ENCODE results near the gene TBC1D9B. TPM values are rescaled to one million over a fixed set of nuclear protein-coding genes. Genes with fewer than 3 reads are reported as not detected.

Gene TBC1D9B
- total RNA-seq, 1 donor from 2014 or later = 128 TPM

DNA sequence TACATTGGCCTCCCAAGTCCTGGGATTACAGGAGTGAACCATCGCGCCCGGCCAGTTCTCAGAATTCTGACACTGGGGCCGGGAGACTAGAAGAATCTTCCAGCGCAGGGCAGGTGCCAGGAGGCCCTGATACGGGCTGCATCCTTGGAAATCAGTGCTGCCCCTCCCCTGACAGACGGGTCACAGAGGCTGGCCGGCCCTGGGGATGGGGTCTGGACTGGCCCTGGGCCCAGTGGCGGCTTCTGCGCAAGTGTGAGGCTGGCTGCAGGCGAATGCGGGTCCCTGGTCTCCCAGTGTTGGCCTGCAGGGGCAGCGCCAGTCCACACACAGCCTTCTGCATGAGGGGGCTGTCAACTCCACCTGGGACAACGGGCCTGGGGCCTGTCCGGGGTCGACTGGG lies 831 bp upstream of the TBC1D9B start:
- Mint-ChIP-seq H3K4me1 (ENCODE audit: low read depth) (peaks cover 3% of the 10 kb centered on the region), H3K9me3 (ENCODE audit: low read depth) (no peaks in the 10 kb centered on the region), H3K36me3 (ENCODE audit: insufficient read depth) (peaks cover 7% of the 10 kb centered on the region), H3K27me3 (peaks cover 8% of the 10 kb centered on the region), H3K4me3 (ENCODE audit: low read depth) (peak overlapping the region; percentile 68), H3K27ac (no peak overlapping the region)
- TF ChIP-seq, protein P1, sequence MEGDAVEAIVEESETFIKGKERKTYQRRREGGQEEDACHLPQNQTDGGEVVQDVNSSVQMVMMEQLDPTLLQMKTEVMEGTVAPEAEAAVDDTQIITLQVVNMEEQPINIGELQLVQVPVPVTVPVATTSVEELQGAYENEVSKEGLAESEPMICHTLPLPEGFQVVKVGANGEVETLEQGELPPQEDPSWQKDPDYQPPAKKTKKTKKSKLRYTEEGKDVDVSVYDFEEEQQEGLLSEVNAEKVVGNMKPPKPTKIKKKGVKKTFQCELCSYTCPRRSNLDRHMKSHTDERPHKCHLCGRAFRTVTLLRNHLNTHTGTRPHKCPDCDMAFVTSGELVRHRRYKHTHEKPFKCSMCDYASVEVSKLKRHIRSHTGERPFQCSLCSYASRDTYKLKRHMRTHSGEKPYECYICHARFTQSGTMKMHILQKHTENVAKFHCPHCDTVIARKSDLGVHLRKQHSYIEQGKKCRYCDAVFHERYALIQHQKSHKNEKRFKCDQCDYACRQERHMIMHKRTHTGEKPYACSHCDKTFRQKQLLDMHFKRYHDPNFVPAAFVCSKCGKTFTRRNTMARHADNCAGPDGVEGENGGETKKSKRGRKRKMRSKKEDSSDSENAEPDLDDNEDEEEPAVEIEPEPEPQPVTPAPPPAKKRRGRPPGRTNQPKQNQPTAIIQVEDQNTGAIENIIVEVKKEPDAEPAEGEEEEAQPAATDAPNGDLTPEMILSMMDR (IDR thresholded peaks at IDR 0.05; ENCODE audit: unreplicated experiment) = peak; percentile 43
- DNase-seq (ENCODE audit: low spot score, unreplicated experiment) = peak; percentile 28

DNA sequence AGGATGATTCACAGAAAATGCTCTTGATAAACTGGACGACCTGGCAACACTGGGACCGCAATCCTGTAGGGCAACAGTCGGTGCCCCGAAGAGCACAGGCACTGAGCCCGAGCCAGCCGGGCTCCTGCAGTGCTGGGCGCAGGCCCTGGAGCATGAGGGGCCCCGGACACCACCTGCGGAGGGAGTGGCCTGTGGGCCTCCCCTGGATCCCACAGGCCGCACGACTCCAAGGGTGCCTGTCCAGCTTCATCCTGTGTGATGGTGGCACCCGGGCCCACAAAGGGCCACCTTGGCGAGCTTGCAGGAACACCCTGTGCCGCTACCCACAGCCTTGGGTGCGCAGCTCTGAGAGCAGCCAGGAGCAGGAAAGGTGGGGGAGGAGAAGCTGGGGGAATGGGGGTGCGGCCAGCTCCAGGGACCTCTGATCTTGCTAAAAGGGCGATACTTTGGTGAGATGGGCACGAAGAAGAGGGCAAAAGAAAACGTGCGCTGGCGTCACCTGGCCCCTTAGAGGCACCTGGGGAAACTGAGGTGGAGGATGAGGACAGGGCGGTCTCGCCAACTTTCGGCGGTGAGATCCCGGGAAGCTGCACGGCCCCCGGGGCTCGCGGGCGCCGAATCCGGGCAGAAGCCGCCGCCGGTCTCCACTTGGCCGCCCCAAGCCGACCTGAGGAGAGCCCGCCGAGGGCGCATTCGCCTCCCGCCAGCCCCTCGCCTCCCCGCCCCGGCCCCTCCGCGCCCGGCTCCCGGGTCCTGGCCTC lies 722 bp downstream of the TBC1D9B start:
- TF ChIP-seq, protein P1 (IDR thresholded peaks at IDR 0.05; ENCODE audit: unreplicated experiment) = no peak
- Mint-ChIP-seq H3K9me3 (ENCODE audit: low read depth) (no peaks in the 10 kb centered on the region), H3K4me1 (ENCODE audit: low read depth) (peaks cover 3% of the 10 kb centered on the region), H3K36me3 (ENCODE audit: insufficient read depth) (peaks cover 7% of the 10 kb centered on the region), H3K4me3 (ENCODE audit: low read depth) (peak overlapping the region; percentile 83), H3K27ac (peak overlapping the region; percentile 45), H3K27me3 (peaks cover 8% of the 10 kb centered on the region)
- DNase-seq (ENCODE audit: low spot score, unreplicated experiment) = peak; percentile 14

DNA sequence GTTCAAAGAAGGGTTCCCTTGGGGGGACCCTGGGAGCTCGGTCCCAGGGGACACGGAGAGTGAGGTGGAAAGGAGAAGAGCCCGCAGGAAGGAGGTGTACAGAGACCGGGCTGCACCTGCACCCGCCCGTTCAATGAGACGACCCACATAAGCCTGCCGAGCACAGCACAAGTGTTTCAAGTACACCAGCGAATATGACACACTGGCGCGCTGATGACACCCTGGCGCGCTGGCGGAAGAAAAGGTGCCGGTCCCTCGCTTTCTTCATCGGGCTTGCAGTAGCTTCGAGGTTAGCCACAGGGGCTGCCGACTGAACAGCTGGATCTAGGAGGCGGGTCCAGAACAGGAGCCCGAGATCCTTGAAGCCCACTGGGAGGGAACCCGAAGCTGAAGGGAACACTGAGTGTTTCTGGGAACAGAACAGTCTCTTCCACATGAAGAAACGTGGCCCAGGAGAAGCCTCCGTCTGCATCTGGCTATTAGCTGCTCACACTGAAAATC lies 1.4 kb downstream of the TBC1D9B start:
- peaks cover 3% of the 10 kb centered on the region for H3K4me1 Mint-ChIP-seq (ENCODE audit: low read depth)
- H3K36me3 Mint-ChIP-seq (ENCODE audit: insufficient read depth) = peaks cover 7% of the 10 kb centered on the region
- H3K27ac Mint-ChIP-seq = no peak overlapping the region
- DNase-seq (ENCODE audit: low spot score, unreplicated experiment) = no peak
- H3K27me3 Mint-ChIP-seq = peaks cover 8% of the 10 kb centered on the region
- H3K4me3 Mint-ChIP-seq (ENCODE audit: low read depth) = peak overlapping the region; percentile 83
- TF ChIP-seq, protein P1 (IDR thresholded peaks at IDR 0.05; ENCODE audit: unreplicated experiment) = no peak
- H3K9me3 Mint-ChIP-seq (ENCODE audit: low read depth) = no peaks in the 10 kb centered on the region

DNA sequence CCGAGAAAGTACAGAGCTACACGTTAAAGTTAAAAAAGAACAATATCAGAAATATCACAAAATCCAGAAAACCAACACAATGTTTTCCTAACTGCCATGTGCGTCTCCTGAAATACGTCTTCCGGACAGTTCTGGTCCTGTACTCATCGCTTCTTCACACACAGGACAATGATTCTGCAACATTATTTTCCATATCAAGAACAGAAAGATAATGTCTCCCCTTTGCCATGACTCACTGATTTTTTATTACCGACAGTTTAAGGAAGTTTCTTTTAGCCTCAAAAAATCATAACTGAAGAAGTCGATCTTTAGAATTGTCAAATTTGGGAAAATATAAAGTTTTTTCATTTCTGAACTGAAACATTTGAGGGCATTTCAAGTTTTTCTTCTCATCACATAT lies 2.5 kb downstream of the TBC1D9B start:
- no peak for DNase-seq (ENCODE audit: low spot score, unreplicated experiment)
- peaks cover 8% of the 10 kb centered on the region for H3K27me3 Mint-ChIP-seq

DNA sequence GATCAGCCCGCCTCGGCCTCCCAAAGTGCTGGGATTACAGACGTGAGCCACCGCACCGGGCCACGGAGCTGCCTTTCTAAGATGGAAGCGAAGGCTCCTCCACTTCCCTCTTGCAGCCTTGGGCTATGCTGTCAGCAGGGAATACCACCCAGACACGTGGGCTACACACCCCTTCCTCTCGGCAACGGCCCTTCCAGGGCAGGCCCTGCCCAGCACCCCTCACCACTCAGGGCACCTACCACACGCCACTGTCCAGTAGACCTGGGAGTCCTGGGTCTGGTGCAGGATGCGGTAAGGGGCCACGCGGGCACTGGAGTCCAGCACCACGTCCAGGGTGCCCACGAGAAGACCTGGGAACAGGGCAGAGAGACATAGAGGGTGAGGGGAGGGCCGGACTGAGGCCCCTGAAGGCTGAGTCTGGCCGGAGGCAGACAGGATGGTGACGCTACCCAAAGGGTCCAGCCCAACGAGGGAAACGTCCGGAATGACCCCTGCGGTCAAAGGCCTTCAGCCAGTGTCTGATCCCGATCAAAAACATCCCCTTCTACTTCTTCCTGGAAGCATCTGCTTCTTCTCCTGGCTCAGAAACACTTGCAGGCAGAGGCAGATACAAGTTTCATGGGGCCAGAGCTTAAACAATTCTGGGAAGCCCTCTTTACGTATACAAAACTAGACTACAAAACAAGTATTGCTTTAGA lies 3.1 kb downstream of the TBC1D9B start:
- H3K27me3 Mint-ChIP-seq = peaks cover 4% of the 10 kb centered on the region
- H3K9me3 Mint-ChIP-seq (ENCODE audit: low read depth) = no peaks in the 10 kb centered on the region
- no peak overlapping the region for H3K27ac Mint-ChIP-seq
- H3K4me3 Mint-ChIP-seq (ENCODE audit: low read depth) = no peak overlapping the region
- DNase-seq (ENCODE audit: low spot score, unreplicated experiment) = no peak
- H3K4me1 Mint-ChIP-seq (ENCODE audit: low read depth) = peaks cover 3% of the 10 kb centered on the region
- peaks cover 7% of the 10 kb centered on the region for H3K36me3 Mint-ChIP-seq (ENCODE audit: insufficient read depth)
- TF ChIP-seq, protein P1 (IDR thresholded peaks at IDR 0.05; ENCODE audit: unreplicated experiment) = no peak

More for the DNA sequence above, 2.5 kb downstream of the TBC1D9B start:
- Mint-ChIP-seq H3K9me3 (ENCODE audit: low read depth) (no peaks in the 10 kb centered on the region), H3K27ac (no peak overlapping the region), H3K4me1 (ENCODE audit: low read depth) (peaks cover 3% of the 10 kb centered on the region), H3K4me3 (ENCODE audit: low read depth) (no peak overlapping the region), H3K36me3 (ENCODE audit: insufficient read depth) (peaks cover 7% of the 10 kb centered on the region)
- TF ChIP-seq, protein P1 (IDR thresholded peaks at IDR 0.05; ENCODE audit: unreplicated experiment) = no peak

All from progenitor cell of endocrine pancreas (in vitro differentiated cells).